ENCODE data around the gene SGPL1. TPM values are rescaled to one million over a fixed set of nuclear protein-coding genes. Genes with fewer than 3 reads are reported as not detected.

The SGPL1 gene
- total RNA-seq, 2 experiments from 2014 or later = 13.7 to 16.6 TPM

- Mint-ChIP-seq H3K4me3 (no peak overlapping the region), H3K36me3 (ENCODE audit: low read depth) (no peaks in the 10 kb centered on the region), H3K4me1 (ENCODE audit: low read depth) (no peaks in the 10 kb centered on the region), H3K27me3 (no peaks in the 10 kb centered on the region), H3K9me3 (no peaks in the 10 kb centered on the region), H3K27ac (no peak overlapping the region)
- intact Hi-C loops (cut with micrococcal nuclease) = no loop called here
- TF ChIP-seq CTCF (IDR thresholded peaks at IDR 0.05) = no peak
- DNase-seq (no peak), ATAC-seq (no peak)
- ChIA-PET CTCF (interaction anchor here (1.1 kb wide), 1 partner anchor 12 kb away, joined by 3 read pairs; no protein-coding TSS in a partner anchor), POLR2A (no interaction called here)
These were observed 40.7 kb upstream of the SGPL1 start for GRCh38 chr10:70774810-70775678.

GRCh38 chr10:70775679-70776454 is 39.9 kb upstream of the SGPL1 start:
- no peak for TF ChIP-seq CTCF (IDR thresholded peaks at IDR 0.05)
- H3K27ac Mint-ChIP-seq = no peak overlapping the region
- POLR2A ChIA-PET = interaction anchor here (1.0 kb wide), 1 partner anchor 23 kb away, joined by 3 read pairs; no protein-coding TSS in a partner anchor

GRCh38 chr10:70776455-70777005 is 39.2 kb upstream of the SGPL1 start:
- no peak for ATAC-seq
- H3K4me3 Mint-ChIP-seq = no peak overlapping the region
- TF ChIP-seq CTCF (IDR thresholded peaks at IDR 0.05) = no peak
- no peak for DNase-seq
- H3K9me3 Mint-ChIP-seq = no peaks in the 10 kb centered on the region
- intact Hi-C loops (cut with micrococcal nuclease) = no loop called here
- CTCF ChIA-PET = interaction anchor here (1.1 kb wide), 1 partner anchor 17 kb away, joined by 3 read pairs; no protein-coding TSS in a partner anchor
- H3K27me3 Mint-ChIP-seq = no peaks in the 10 kb centered on the region
- no peak overlapping the region for H3K27ac Mint-ChIP-seq
- POLR2A ChIA-PET = interaction anchor here (1.0 kb wide), 1 partner anchor 22 kb away, joined by 3 read pairs; no protein-coding TSS in a partner anchor
- no peaks in the 10 kb centered on the region for H3K36me3 Mint-ChIP-seq (ENCODE audit: low read depth)
- H3K4me1 Mint-ChIP-seq (ENCODE audit: low read depth) = no peaks in the 10 kb centered on the region

More at GRCh38 chr10:70775679-70776454, 39.9 kb upstream of the SGPL1 start:
- CTCF ChIA-PET = interaction anchor here (1.1 kb wide), 1 partner anchor 13 kb away, joined by 3 read pairs; no protein-coding TSS in a partner anchor
- Mint-ChIP-seq H3K4me1 (ENCODE audit: low read depth) (no peaks in the 10 kb centered on the region), H3K27me3 (no peaks in the 10 kb centered on the region), H3K4me3 (no peak overlapping the region), H3K9me3 (no peaks in the 10 kb centered on the region), H3K36me3 (ENCODE audit: low read depth) (no peaks in the 10 kb centered on the region)
- no peak for DNase-seq
- ATAC-seq = no peak
- intact Hi-C loops (cut with micrococcal nuclease) = no loop called here

- Mint-ChIP-seq H3K4me3 (no peak overlapping the region), H3K4me1 (ENCODE audit: low read depth) (no peaks in the 10 kb centered on the region), H3K27ac (no peak overlapping the region), H3K9me3 (no peaks in the 10 kb centered on the region), H3K27me3 (no peaks in the 10 kb centered on the region), H3K36me3 (ENCODE audit: low read depth) (no peaks in the 10 kb centered on the region)
- TF ChIP-seq CTCF (IDR thresholded peaks at IDR 0.05) = no peak
- DNase-seq = no peak
- ChIA-PET CTCF (interaction anchor here (1.1 kb wide), 1 partner anchor 18 kb away, joined by 3 read pairs; no protein-coding TSS in a partner anchor), POLR2A (no interaction called here)
- ATAC-seq = no peak
- intact Hi-C loops (cut with micrococcal nuclease) = no loop called here
These were observed 38.5 kb upstream of the SGPL1 start for GRCh38 chr10:70777063-70777875.
